H7 (cell line): ENCODE measurements around the gene L3MBTL3. TPM values are rescaled to one million over a fixed set of nuclear protein-coding genes. Genes with fewer than 3 reads are reported as not detected.
A peak's percentile ranks its signal among the peaks of the same experiment; 100 is the strongest.
"Not testable (repeated sequence)": the region's sequence is repeated elsewhere in the genome, so short reads cannot be mapped to it uniquely, and the experiment has no call there.

ENCODE experiments used
- DNase-seq: peaks from one replicate; pipeline ENCODE4 v3.0.0; 2012
- H3K27me3 ChIP-seq: 2 replicates; pipeline ENCODE4 v1.6.0; 2011; ENCODE audit warnings: mild to moderate bottlenecking, low read length; ENCODE audit not compliant: control insufficient read depth, insufficient read depth
- H3K36me3 ChIP-seq: replicated peaks from 2 replicates; pipeline ENCODE4 v1.5.1; 2011; ENCODE audit warnings: low read length; ENCODE audit not compliant: control insufficient read depth, insufficient read depth
- H3K4me3 ChIP-seq: 2 replicates; pipeline ENCODE4 v1.5.1; 2011; ENCODE audit warnings: low read depth, mild to moderate bottlenecking, control low read depth, low read length, moderate library complexity; ENCODE audit not compliant: insufficient read depth
- total RNA-seq: library from RNA; depleted of rRNA; stranded (reverse); fragments of >200 nt; shearing (Covaris generic); gene quantifications from 2 replicates; pipeline ENCODE4 v1.2.3, GENCODE V29; 2014

The L3MBTL3 gene
- total RNA-seq, 1 experiment from 2014 or later: 14.1 TPM

- H3K27me3 ChIP-seq: no peaks in the 10 kb centered on the region
- H3K4me3 ChIP-seq: no peak overlapping the region
- no peaks in the 10 kb centered on the region for H3K36me3 ChIP-seq
- no peak for DNase-seq
Measured at GRCh38 chr6:130122243-130122642, 103.9 kb downstream of the L3MBTL3 start.

- H3K4me3 ChIP-seq: no peak overlapping the region
- H3K36me3 ChIP-seq: no peaks in the 10 kb centered on the region
- DNase-seq: no peak
- H3K27me3 ChIP-seq: no peaks in the 10 kb centered on the region
Measured at GRCh38 chr6:130127195-130127594, 108.8 kb downstream of the L3MBTL3 start.

GRCh38 chr6:130128326-130128725, 109.9 kb downstream of the L3MBTL3 start:
- Histone ChIP-seq H3K4me3 (no peak overlapping the region), H3K36me3 (no peaks in the 10 kb centered on the region), H3K27me3 (no peaks in the 10 kb centered on the region)
- DNase-seq: no peak

- H3K4me3 ChIP-seq: no peak overlapping the region
- H3K27me3 ChIP-seq: no peaks in the 10 kb centered on the region
- no peak for DNase-seq
- H3K36me3 ChIP-seq: no peaks in the 10 kb centered on the region
Measured at GRCh38 chr6:130129762-130130246, 111.4 kb downstream of the L3MBTL3 start.

- Histone ChIP-seq H3K27me3 (no peaks in the 10 kb centered on the region), H3K36me3 (no peaks in the 10 kb centered on the region; the same call in 1 of the 2 replicates), H3K4me3 (no peak overlapping the region)
- no peak for DNase-seq
Measured at GRCh38 chr6:130132286-130132701, 113.9 kb downstream of the L3MBTL3 start.

GRCh38 chr6:130134582-130134981, 116.2 kb downstream of the L3MBTL3 start:
- DNase-seq: no peak

GRCh38 chr6:130136798-130137197, 118.4 kb downstream of the L3MBTL3 start:
- Histone ChIP-seq H3K36me3 (no peaks in the 10 kb centered on the region; the same call in 1 of the 2 replicates), H3K27me3 (no peaks in the 10 kb centered on the region), H3K4me3 (no peak overlapping the region)
- no peak for DNase-seq

More at GRCh38 chr6:130134582-130134981, 116.2 kb downstream of the L3MBTL3 start:
- no peak overlapping the region for H3K4me3 ChIP-seq
- H3K27me3 ChIP-seq: no peaks in the 10 kb centered on the region
- H3K36me3 ChIP-seq: no peaks in the 10 kb centered on the region; the same call in 1 of the 2 replicates

- no peak for DNase-seq
- Histone ChIP-seq H3K4me3 (no peak overlapping the region), H3K36me3 (no peaks in the 10 kb centered on the region; the same call in 1 of the 2 replicates), H3K27me3 (no peaks in the 10 kb centered on the region)
Measured at GRCh38 chr6:130138116-130138908, 119.9 kb downstream of the L3MBTL3 start.

GRCh38 chr6:130138909-130139242, 120.5 kb downstream of the L3MBTL3 start:
- no peaks in the 10 kb centered on the region for H3K27me3 ChIP-seq
- H3K4me3 ChIP-seq: no peak overlapping the region
- no peaks in the 10 kb centered on the region; the same call in 1 of the 2 replicates for H3K36me3 ChIP-seq
- no peak for DNase-seq

GRCh38 chr6:130140084-130140483, 121.7 kb downstream of the L3MBTL3 start:
- Histone ChIP-seq H3K36me3 (no peaks in the 10 kb centered on the region; the same call in 1 of the 2 replicates), H3K27me3 (no peaks in the 10 kb centered on the region), H3K4me3 (no peak overlapping the region)
- no peak for DNase-seq

GRCh38 chr6:130143709-130144108, 125.3 kb downstream of the L3MBTL3 start:
- Histone ChIP-seq H3K27me3 (no peaks in the 10 kb centered on the region), H3K36me3 (no peaks in the 10 kb centered on the region), H3K4me3 (no peak overlapping the region)
- DNase-seq: no peak

GRCh38 chr6:130147111-130147510, 128.7 kb downstream of the L3MBTL3 start:
- Histone ChIP-seq H3K27me3 (no peaks in the 10 kb centered on the region), H3K36me3 (no peaks in the 10 kb centered on the region), H3K4me3 (no peak overlapping the region)
- no peak for DNase-seq

GRCh38 chr6:130148181-130148580, 129.8 kb downstream of the L3MBTL3 start:
- DNase-seq: peak; percentile 20
- Histone ChIP-seq H3K4me3 (no peak overlapping the region), H3K36me3 (no peaks in the 10 kb centered on the region), H3K27me3 (no peaks in the 10 kb centered on the region)

- not testable (repeated sequence) for H3K4me3 ChIP-seq, H3K27me3 ChIP-seq, H3K36me3 ChIP-seq, DNase-seq
Measured at GRCh38 chr6:130149016-130149415, 130.6 kb downstream of the L3MBTL3 start.

GRCh38 chr6:130150906-130151305, 132.5 kb downstream of the L3MBTL3 start:
- Histone ChIP-seq H3K4me3 (no peak overlapping the region), H3K27me3 (no peaks in the 10 kb centered on the region), H3K36me3 (no peaks in the 10 kb centered on the region)
- no peak for DNase-seq
